Dermis blood vessel endothelial cell (primary cell): ENCODE data around the gene STRBP. TPM values are rescaled to one million over a fixed set of nuclear protein-coding genes. Genes with fewer than 3 reads are reported as not detected.
"Not testable (repeated sequence)": the region's sequence is repeated elsewhere in the genome, so short reads cannot be mapped to it uniquely, and the experiment has no call there.

Source experiments
- DNase-seq: peaks from one replicate; pipeline ENCODE4 v3.0.0; 2010
- total RNA-seq: library from RNA; depleted of rRNA; stranded (reverse); fragments of >200 nt; gene quantifications from 2 replicates; pipeline ENCODE4 v1.2.3, GENCODE V29; 2014

Gene STRBP
- total RNA-seq, 1 donor from 2014 or later, result 11.4 TPM

GRCh38 chr9:123282362-123283047 is 14.1 kb upstream of the STRBP start:
- peak; percentile 20 for DNase-seq

DNA sequence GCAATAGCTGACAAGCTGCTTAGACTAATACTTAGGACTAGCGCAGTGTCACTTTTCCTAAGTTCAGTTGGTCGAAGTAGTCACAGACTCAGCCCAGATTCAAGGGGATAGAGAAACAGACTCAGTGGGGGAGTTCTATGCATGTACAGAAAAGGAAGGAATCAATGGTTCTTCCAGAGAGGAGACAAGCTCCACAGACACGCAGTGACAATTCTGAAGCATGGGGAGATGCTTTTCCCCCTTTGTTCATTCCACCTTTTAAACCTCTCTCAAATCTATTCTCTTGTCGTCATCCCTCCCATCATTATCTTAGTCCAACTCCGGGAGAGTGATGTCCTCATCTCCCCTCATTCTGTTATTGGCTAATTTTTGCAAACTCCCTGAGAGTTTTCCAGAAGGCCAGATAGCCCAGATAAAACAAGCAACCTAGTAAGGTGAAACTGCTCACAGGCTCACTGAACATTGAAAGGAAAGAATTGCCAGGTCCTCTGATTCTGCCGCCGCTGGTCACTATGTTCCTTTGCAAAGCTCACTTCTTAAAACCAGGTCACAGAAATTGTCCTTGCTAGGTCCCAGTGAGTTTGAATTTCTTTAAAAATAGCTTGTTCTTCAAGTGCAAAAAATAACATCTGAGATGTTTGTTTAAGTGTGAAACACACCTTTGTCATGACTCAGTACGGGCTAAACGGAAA is 13.4 kb upstream of the STRBP start:
- no peak for DNase-seq

DNA sequence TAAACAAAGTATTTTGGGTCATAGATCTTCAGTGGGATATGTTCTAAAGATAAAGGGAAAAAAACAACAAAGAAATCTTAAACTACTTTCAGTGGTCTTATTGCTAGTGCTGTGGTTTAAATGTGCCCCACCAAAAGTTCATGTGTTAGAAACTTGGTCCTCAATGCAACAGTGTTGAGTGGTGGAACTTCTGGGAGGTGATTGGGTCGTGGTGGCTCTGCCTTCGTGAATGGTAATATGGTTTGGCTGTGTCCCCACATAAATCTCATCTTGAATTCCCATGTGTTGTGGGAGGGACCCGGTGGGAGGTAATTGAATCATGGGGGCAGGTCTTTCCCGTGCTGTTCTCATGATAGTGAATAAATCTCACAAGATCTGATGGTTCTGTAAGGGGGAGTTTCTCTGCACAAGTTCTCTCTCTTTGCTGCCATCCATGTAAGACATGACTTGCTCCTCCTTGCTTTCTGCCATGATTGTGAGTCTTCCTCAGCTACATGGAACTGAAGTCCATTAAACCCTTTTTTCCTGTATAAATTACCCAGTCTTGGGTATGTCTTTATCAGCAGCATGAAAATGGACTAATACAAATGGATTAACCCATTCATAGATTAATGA is 10.6 kb upstream of the STRBP start:
- not testable (repeated sequence) for DNase-seq

DNA sequence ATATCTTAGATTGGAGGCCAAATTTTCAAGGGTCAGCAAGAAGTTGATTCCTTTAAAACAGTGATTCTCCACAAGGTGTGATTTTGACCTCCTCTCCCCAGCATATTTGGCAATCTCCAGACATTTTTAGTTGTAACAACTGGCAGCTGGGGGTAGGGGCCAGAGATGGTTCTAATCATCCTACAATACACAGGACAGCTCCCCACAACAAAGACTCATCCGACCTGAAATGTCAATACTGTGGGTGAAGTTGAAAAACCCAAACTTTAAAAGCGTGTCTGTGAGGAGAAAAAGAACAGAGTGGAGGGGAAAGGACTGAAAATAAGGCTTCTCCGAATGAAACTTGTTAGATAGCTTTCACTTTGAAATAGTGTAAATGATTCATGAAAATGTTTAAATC is 10.0 kb upstream of the STRBP start:
- DNase-seq, result no peak

DNA sequence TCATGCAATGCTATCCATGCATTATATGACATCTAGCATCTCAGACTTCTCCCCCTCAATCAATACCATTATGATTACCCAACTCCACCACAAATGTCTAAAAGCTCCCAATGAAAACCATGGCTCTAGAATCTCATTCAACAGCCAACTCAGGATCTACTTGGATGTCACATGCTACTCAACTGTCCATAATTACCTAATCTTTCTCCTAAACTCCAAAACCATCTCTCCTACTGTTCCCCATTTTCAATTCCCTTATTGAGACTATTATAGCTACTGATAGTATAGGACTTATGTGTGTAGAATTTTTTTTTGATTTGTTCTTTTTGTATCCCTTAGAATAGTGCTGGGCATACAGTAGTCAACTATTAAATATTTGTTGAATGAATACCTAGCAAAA is 8.2 kb upstream of the STRBP start:
- no peak for DNase-seq

DNA sequence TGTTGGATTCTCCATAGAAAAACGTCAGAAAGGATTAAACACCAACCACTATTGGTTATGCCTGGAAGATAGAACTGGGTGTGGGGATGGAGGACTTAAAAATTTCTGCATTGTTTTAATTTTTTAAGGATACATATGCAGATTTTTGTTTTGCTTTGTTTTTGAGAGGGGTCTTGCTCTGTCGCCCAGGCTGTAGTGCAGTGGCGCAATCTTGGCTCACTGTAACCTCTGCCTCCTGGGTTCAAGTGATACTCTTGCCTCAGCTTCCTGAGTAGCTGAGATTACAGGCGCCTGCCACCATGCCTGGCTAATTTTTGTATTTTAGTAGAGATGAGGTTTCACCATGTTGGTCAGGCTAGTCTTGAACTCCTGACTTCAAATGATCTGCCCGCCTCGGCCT is 2.7 kb upstream of the STRBP start:
- not testable (repeated sequence) for DNase-seq

GRCh38 chr9:123269281-123269680 is 895 bp upstream of the STRBP start:
- DNase-seq, result no peak

- DNase-seq, result peak; percentile 54
Measured at GRCh38 chr9:123268199-123268464, 254 bp downstream of the STRBP start.

DNA sequence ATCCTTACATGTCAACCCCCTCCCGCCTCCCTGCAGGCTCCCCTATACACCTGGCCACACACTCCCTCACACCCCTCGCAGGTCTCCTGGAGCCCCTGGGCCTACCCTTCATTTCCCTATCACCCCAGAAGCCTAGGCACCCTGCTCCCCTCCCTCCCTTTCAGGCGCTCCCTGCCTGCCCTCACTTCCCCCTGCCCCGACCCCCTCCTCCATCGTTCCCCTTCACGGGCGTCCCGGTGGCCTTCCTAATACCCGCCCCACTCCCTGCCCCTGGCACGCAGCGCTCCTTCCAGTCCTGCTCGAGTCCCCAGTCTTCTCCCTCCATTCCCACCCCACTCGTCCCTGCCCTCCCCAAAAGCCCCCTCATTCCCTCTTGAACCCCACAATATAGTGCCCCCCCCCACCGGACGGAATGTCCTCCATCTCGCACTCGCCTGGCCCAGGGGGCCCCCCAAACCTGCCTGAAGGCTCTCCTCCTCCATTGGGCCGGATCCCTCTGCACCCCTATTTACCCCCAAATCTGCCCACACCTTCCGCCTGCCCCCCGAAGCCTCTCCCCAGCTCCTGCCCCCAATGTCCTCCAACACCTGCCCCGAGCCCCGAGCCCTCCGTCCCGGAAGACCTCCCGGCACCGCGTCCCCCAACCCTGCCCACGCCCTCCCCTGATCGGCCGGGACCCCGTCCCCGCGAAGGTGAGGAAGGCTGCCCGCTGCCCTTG is 746 bp downstream of the STRBP start:
- DNase-seq, result no peak

GRCh38 chr9:123266655-123267399 is 1.6 kb downstream of the STRBP start:
- no peak for DNase-seq

- no peak for DNase-seq
Measured at GRCh38 chr9:123265833-123266232, 2.6 kb downstream of the STRBP start.

GRCh38 chr9:123263227-123263626 is 5.2 kb downstream of the STRBP start:
- no peak for DNase-seq

DNA sequence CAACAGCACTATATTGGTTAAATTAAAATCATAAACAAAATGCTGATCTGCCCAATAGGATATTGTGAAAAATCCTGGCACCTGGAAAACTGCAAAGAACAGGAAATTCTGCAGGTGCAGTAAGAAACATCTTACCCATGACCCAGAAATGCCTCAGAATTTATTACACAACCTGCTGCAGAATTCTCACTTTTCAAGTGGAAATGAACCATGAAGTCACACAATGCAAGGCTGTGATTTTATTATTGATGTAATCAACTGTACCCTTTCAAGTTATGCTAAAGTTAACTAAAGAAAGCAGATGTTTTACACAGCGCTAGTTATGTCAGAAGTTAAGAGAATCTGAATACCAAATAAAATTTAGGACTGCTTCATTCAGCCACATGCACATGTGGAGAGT is 6.0 kb downstream of the STRBP start:
- no peak for DNase-seq

GRCh38 chr9:123261006-123261677 is 7.2 kb downstream of the STRBP start:
- DNase-seq, result no peak

GRCh38 chr9:123260340-123260739 is 8.0 kb downstream of the STRBP start:
- no peak for DNase-seq

DNA sequence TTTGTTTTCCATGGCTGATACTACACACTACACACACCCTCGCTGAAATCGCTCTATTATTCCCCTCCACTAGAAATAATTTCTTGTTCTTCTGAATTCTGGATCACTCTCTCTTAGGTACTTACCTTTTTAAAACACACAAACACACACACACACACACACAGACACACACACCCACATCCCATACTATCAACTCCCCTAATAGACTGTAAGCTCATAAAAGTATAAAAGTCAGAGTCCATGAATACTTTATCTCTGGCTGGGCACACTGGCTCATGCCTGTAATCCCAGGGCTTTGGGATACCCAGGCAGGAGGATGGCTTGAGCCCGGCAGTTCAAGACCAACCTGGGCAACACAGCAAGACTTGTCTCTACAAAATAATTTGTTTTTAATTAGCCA is 11.1 kb downstream of the STRBP start:
- DNase-seq, result no peak

DNA sequence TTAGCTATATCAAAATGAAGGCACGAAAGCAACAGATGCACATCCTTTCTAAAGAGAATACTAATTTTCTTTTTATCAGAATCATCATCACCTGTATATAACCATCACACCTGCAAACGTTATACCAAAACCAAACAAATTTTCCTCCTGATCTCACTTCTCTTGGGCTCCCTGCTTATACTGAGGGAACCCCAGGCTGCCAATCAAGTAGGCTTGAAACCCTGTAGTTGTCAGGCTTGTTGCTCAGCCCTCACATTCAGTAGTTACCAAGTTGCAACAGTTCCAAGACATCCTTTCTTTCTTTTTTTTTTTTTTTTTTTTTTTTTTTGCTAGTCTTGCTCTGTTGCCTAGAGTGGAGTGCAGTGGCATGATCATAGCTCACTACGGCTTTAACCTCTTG is 12.7 kb downstream of the STRBP start:
- no peak for DNase-seq

- DNase-seq, result no peak
Measured at GRCh38 chr9:123253204-123253603, 15.2 kb downstream of the STRBP start.

GRCh38 chr9:123251741-123252140 is 16.6 kb downstream of the STRBP start:
- no peak for DNase-seq

GRCh38 chr9:123251324-123251723 is 17.1 kb downstream of the STRBP start:
- DNase-seq, result no peak

GRCh38 chr9:123250504-123250903 is 17.9 kb downstream of the STRBP start:
- no peak for DNase-seq

GRCh38 chr9:123249162-123249561 is 19.2 kb downstream of the STRBP start:
- DNase-seq, result not testable (repeated sequence)
